Fibroblast of peridontal ligament (primary cell): Measurements from ENCODE around the gene NPIPA1.
"Not testable (repeated sequence)": the region's sequence is repeated elsewhere in the genome, so short reads cannot be mapped to it uniquely, and the experiment has no call there.

Experiments
- DNase-seq: peaks from one replicate; pipeline ENCODE4 v3.0.0-alpha.2; 2010; ENCODE audit errors: extremely low read depth

Gene NPIPA1

GRCh38 chr16:14930246-14930645 is 7.0 kb upstream of the NPIPA1 start:
- not testable (repeated sequence) for DNase-seq

- not testable (repeated sequence) for DNase-seq
Measured at GRCh38 chr16:14930971-14931370, 6.3 kb upstream of the NPIPA1 start.

- not testable (repeated sequence) for DNase-seq
Measured at GRCh38 chr16:14932581-14933375, 4.5 kb upstream of the NPIPA1 start.

DNA sequence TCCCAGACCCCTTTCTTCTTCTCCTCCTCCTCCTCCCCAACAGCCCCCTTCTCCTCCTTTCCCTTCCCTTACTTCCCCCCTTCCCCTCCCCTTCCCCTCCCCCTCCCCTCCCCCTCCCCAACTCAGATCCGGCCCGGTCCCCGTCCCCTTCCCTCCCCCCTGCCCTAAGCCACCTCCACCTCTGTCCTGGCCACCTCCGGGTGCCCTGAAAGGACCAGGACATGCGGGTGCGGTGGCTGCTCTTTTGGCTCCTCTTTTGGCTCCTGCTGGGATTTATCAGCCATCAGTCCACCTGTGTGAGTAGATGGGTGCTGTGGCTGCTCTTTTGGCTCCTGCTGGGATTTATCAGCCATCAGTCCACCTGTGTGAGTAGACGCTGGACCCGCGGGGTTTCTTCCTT is 751 bp downstream of the NPIPA1 start:
- not testable (repeated sequence) for DNase-seq

DNA sequence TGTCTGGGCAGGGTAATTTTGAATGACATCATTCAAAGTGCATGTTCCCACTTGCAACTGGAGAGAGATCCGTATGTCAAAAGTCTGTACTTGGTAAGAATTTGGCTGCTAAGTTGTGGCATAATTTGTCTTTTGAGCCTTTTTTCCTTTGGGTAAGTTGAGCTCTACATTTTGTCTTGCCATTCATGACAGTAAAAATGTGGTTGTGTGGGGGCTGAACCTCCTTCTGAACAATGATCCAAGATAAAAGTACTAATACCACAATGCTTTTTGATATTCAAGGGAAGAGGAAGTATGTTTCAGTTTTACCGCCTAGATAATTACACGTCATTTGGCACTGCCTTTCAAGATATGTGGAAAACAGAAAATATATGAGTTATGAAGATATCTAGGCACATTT is 5.4 kb downstream of the NPIPA1 start:
- not testable (repeated sequence) for DNase-seq

DNA sequence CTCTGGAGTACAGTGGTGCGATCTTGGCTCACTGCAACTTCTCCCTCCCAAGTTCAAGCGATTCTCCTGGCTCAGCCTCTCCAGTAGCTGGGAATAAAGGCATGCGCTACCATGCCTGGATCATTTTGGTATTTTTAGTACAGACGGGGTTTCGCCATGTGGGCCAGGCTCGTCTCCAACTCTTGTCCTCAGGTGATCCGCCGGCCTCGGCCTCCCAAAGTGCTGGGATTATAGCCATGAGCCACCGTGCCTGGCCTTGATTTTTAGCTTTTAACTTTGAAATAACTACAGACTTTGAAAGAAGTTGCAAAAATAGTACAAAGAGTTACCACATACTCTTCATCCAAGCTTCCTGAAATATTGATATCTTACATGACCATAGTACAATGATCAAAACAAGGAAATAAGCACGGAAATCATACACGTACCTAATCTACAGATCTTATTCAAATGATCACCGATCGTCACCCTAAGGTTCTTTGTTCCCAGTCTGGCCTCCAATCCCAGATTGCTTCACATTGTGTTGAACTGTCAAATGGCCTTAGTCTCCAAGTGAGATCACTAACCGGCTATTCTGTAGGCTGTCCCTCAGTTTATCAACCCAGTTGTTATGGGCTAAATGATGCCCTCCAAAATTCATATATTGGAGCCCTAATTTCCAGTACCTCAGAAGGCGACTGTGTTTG is 18.4 kb downstream of the NPIPA1 start:
- DNase-seq: no peak

GRCh38 chr16:14957576-14958322 is 20.5 kb downstream of the NPIPA1 start:
- no peak for DNase-seq

DNA sequence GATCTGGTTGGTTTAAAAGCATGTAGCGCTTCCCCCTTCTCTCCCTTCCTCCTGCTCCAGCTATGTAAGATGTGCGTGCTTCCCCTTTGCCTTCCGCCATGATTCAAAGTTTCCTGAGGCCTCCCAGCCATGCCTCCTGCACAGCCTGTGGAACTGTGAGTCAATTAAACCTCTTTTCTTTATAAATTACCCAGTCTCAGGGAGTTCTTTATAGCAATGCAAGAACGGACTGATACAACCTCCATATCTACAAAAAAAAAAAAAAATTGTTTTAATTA is 21.0 kb downstream of the NPIPA1 start:
- no peak for DNase-seq

- no peak for DNase-seq
Measured at GRCh38 chr16:14958970-14959369, 21.7 kb downstream of the NPIPA1 start.

- no peak for DNase-seq
Measured at GRCh38 chr16:14961405-14962186, 24.4 kb downstream of the NPIPA1 start.

DNA sequence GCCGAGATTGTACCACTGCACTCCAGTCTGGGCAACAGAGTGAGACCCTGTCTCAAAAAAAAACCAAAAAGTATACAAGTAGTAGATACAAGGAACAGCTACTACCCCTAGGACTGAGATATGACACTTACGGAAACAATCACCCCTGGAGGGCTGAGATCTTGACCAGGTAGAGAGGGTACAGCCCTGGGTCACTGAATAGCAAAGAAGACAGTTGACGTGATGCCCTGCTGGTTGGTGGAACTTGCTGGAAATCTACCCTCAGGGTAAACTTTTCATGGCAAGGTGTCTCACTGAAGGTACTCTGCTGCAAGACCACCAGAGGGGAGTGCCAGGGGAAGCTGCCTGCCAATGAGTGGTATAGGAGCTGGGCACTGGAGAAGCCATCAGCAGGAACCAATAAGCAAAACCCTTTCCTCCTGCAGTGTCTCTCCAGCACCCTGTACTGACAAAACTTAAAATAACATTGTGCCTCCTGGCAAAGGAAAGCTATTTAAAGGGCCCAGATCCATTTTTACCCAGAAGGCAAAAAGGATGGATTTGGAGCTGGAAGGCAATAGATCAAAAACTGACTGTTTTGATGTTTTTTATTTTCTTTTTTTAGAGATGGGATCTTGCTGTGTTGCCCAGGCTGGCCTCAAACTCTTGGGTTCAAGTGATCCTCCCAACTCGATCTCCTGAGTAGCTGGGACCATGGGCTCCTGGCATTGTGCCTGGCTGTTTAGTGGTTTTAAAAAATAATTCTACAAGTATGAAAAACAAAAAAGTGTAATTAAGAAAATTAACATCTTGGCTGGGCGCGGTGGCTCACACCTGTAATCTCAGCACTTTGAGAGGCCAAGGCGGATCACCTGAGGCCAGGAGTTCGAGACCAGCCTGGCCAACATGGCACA is 26.3 kb downstream of the NPIPA1 start:
- no peak for DNase-seq

- no peak for DNase-seq
Measured at GRCh38 chr16:14965328-14965727, 28.1 kb downstream of the NPIPA1 start.

DNA sequence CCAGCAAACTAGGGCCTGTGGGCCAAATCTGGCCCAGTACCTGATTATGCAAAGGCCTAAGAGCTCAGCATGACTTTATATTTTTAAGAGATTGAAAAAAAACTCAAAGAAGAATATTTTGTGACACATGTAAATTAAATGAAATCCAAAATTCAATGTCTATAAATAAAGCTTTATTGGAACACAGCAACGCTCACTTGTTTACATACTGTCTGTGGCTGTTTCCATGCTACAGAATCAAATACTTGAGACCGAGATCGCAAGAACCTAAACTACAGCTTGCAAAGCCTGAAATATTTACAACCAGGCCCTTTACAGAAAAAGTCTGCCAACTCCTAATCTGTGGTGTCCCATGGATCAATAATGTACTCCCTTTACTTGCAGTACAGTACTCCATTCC is 32.6 kb downstream of the NPIPA1 start:
- DNase-seq: not testable (repeated sequence)

DNA sequence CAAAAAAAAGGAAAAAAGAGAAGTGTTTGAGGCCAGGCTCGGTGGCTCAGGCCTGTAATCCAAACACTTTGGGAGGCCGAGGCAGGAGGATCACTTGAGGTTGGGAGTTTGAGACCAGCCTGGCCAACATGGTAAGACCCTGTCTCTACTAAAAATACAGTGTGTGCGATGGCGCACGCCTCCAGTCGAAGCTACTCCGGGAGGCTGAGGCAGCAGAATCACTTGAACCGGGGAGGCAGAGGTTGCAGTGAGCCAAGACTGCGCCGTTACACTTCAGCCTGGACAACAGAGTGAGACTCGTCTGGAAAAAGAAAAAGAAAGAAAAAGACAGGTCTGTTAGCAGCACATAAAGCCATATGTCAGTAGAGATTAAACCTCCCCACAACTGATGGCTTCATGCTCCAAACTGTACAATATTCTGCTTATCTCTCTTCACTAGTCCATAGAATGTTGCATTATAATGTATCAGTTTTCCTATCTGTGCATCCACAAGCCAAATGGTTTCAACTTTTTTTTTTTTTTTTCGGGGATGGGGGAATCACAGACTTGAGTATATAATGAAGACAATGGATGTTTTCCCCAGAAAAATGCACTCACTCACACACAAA is 34.5 kb downstream of the NPIPA1 start:
- DNase-seq: not testable (repeated sequence)

DNA sequence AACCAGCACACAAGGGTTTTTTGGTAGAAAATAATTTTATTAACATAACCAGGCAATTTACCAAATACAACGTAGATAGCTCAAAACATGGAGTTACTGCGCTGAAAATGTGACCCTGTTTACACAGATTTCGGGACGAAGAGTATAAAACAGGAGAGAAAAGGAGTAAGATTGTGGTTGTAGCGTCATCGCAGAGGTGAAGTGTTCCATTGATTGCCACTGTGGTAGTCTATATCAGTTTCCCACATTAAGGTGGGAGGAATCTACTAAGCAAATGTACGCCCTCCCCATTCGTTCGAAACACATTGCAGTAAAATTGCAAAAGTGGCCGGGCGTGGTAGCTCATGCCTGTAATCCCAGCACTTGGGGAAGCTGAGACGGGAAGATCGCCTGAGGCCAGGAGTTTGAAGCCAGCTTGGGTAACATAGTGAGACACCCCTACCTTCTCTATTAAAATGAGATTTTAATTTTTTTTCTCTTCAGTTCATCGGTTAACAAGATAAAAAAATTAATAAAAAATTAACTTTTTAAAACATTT is 36.6 kb downstream of the NPIPA1 start:
- not testable (repeated sequence) for DNase-seq

DNA sequence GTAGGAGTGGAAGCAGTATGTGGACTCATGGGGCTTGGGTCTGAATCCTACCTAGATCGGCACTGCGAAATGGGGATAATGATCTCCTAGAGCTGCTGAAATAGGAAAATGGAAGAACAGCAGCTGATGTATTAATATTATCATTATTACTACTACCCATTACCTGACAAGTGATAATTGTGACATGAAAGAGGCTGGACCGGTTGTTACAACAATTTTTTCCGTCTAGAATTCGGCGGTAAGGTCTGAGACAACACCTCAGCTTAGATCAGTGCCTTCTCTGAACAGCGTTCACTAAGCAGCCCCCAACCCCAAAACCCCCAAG is 37.0 kb downstream of the NPIPA1 start:
- peak; percentile 36 for DNase-seq

DNA sequence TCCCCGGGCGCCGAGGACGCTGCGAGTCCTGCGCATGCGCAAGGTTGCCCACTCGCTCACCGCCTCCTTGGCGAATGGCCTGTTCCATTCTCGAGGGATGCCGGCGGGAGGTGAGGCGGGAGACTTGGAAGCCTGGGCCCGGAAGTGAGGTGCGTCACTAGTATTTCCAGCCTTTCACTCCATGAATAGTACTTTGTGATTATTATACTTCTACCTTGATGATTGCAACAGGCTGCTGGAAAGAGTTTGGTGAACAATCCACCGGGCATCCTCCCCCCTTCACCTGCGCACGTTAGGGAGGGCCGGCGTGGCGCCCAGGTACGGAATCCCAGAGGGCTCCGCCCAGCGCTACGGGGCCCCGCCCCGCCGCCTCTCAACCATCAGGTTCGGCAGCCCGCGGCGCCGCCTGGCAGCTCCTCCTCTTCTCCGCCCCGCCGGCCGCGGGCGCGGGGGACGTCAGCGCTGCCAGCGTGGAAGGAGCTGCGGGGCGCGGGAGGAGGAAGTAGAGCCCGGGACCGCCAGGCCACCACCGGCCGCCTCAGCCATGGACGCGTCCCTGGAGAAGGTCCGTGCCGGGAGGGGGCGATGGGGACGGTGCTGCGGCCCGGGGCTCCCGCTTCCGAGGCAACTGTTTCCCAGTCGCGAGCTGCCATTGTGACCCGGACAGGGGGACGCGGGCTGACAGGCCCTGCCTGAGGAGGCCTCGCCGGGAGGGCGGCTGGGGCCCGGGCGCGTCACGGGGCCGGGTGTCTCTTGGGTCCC is 37.6 kb downstream of the NPIPA1 start, which contains the start of gene PDXDC1:
TSS of gene PDXDC1 (plus strand) at position 371 of the 762 bp plus-strand sequence. CDS start at position 545, 174 bp downstream.
- DNase-seq: peak; percentile 78

GRCh38 chr16:14975418-14976194 is 38.4 kb downstream of the NPIPA1 start:
- peak; percentile 16 for DNase-seq
